Measurements from ENCODE around the gene CCDC90B.

GRCh38 chr11:83317757-83318690 is 31.9 kb upstream of the CCDC90B start:
- TF ChIP-seq HDGF (IDR thresholded peaks at IDR 0.05; ENCODE audit: borderline replicate concordance) (no peak), SUZ12 (IDR thresholded peaks at IDR 0.05) (no peak), FOXM1 (IDR thresholded peaks at IDR 0.05; ENCODE audit: borderline replicate concordance) (no peak), BHLHE40 (IDR thresholded peaks at IDR 0.05; ENCODE audit: borderline replicate concordance) (no peak), SP1 (IDR thresholded peaks at IDR 0.05) (no peak), LEF1 (IDR thresholded peaks at IDR 0.05; ENCODE audit: borderline replicate concordance) (no peak)

Data from HEK293T (cell line).